GM21737 (cell line): Measurements from ENCODE around the gene GRM3.
"Not testable (repeated sequence)": the region's sequence is repeated elsewhere in the genome, so short reads cannot be mapped to it uniquely, and the experiment has no call there.

Experiments
- ATAC-seq: cut with Tn5 transposase; IDR thresholded peaks from one replicate; pipeline ENCODE4 v1.9.1; 2021; ENCODE audit warnings: mild to moderate bottlenecking, moderate library complexity; ENCODE audit not compliant: unreplicated experiment

The GRM3 gene

DNA sequence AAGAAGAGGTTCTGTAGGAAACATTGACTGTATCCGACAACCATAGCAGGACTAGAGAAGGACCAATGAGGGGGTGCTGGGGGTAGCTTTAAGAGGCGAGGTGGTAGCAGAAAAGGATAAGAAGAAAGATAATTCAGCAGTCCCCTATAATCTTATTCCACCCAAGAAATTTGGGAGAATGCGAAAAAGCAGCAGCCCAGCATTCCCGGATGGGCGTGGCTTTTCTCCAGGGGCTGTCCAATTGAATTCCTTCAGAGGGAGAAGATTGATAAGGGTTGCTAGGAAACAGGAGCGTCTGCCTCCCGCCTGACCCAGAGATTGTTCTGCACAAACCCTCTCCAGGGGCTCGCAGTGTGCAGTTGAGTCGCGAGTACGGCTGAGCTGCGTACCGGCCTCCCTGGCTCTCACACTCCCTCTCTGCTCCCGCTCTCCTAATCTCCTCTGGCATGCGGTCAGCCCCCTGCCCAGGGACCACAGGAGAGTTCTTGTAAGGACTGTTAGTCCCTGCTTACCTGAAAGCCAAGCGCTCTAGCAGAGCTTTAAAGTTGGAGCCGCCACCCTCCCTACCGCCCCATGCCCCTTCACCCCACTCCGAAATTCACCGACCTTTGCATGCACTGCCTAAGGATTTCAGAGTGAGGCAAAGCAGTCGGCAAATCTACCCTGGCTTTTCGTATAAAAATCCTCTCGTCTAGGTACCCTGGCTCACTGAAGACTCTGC is at the start of gene GRM3:
Gene GRM3 (plus strand): TSS at position 349 of the 721 bp plus-strand sequence. CDS start 121,237 bp downstream, outside the sequence.
- ATAC-seq: no peak

DNA sequence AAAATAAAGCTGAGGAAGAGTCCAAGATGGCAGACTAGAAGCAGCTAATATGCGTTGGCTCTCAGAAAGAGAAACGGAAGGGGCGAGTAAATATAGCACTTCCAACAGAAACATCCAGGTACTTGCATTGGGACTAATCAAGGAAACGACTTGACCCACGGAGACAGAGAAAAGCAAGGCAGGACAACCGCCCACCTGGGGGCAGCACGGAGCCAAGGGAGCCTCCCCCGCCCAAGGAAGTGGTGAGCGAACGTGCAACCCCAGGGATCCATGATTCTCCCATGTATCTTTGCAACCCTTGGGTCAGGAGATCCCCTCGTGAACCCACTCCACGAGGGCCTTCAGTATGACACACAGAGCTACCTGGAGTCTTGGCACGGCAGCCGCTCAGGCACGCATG is 45.4 kb upstream of the GRM3 start:
- ATAC-seq: no peak

DNA sequence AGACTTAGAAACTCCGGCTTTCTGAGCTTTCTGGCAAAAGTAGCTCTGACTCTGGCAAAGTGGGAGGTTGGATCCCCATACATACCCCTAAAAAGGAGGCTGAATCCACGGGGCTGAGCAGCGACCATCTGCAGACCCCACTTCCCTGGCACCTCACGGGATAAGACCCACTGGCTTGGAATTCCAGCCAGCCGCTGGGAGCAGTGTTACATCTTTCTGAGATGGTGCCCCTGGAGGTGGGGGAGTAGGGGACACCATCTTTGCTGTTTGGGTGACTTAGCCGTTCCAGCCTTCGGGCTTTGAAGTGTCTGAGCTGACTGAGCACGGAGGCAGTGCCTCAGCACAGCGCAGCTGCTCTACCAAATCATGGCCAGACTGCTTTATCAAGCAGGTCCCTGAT is 45.0 kb upstream of the GRM3 start:
- no peak for ATAC-seq

DNA sequence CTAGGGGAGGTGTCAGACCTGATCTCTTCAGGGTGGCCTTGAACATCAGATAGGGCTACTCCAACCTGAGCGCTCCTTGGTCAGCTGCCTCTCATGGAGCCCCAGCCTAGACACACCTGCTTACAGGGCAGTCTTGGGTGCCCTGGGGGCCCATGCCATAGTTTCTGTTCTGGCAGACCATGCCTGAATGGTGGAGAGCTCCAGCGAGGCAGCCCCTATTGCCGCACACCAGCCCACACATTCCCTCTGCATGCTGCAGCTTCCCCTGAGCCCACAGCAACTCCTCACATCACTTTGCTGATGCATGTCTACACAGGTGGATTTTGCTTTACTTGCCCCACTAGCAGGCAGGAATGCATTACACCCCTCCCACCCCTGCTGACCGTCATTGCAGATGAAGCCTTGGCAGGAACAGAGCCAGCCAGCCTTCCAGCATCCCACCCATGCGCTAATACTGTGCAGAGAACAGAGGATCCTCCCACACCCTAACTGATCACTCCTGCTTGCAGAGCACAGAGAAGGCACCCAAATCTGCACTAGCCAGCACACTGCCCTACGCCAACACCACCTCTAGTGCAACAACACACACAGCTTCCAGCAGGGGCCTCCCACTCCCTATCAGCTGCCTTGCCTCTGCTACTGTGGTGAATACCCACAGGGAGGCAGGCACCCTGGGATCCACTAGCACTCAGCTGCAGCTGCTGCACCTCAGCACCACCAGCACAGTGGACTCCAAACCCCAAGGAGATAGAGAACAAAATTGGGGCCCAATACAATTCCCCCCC is 43.0 kb upstream of the GRM3 start:
- ATAC-seq: no peak

DNA sequence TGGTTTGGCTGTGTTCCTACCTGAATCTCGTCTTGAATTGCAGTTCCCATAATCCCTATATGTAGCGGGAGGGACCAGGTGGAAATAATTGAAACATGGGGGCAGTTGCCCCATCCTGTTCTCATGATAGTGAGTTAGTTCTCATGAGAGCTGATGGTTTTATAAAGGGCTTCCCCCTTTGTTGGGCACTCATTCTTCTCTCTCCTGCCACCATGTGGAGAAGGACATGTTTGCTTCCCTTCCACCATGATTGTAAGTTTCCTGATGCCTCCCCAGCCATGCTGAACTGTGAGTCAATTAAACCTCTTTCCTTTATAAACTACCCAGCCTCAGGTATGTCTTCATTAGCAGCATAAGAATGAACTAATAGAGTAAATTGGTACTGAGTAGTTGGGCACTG is 28.0 kb upstream of the GRM3 start:
- ATAC-seq: not testable (repeated sequence)

DNA sequence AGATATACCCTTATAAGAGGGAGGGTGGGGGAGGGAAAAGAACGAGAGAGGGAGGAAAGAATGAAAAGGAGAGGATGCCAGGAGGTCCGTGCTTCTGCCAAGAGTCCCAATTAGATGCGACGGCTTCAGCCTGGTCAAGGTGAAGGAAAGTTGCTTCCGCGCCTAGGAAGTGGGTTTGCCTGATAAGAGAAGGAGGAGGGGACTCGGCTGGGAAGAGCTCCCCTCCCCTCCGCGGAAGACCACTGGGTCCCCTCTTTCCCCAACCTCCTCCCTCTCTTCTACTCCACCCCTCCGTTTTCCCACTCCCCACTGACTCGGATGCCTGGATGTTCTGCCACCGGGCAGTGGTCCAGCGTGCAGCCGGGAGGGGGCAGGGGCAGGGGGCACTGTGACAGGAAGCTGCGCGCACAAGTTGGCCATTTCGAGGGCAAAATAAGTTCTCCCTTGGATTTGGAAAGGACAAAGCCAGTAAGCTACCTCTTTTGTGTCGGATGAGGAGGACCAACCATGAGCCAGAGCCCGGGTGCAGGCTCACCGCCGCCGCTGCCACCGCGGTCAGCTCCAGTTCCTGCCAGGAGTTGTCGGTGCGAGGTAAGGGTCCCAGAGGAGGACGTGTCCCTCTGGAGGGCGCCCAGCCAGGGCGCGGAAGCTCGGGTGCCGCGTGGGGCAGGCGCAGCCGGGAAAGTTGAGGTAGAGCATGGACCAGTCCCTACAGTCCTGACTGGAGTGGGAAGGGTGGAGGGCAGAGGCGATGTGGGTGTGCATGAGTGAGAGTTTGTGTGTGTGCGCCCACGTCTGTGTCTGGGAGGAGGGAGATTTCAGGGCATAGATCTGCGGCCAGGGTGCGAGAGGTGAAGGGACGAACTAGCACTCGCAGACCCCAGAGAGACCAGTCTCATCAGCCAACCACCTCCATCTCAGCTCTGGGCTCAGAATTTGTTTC is 844 bp downstream of the GRM3 start:
- no peak for ATAC-seq

DNA sequence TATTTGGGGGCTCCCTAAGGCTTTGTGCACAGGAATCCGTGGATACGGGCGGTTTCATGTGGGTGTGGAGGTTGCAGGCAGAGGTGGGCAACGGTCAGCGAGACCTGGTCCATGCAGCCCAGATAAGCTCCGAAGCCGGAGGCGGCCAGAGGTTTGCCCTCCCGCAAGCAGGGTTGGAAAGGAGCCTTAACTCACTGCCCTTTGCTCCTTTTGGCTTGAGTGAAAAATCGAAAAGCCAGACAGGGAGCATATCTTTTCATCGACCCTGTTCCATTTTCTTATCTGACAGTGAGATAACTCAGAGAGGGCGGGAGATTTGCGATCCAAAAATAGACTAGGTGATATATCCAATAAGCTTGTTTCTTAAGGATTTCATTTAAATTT is 1.5 kb downstream of the GRM3 start:
- no peak for ATAC-seq

DNA sequence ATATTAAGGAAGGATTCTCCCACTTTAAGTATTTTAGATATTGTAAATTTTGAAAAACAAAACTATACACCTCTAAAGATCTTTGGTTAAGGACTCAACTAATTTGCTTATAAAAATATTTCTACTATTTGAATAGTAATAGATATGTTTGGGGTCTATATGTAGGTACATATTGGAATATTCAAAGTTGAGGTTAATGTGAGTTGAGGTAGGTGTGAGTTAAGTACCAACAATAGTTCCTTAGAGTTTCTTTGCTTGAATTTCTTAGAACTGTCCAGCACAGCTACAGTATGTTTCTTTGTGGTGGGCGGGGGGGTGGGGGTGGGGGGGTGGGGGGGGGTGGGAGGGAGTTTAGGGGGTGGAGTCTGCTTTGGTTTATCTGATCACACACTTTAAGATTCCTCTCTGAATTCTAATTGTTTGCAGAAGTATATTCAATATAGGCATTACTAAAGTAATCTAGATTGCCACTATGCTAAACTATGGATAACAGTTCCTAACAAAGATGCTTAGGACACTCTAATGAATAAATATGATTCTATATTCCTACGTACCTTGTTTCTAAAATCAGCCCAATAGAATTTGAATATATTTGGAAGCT is 2.1 kb downstream of the GRM3 start:
- ATAC-seq: no peak

DNA sequence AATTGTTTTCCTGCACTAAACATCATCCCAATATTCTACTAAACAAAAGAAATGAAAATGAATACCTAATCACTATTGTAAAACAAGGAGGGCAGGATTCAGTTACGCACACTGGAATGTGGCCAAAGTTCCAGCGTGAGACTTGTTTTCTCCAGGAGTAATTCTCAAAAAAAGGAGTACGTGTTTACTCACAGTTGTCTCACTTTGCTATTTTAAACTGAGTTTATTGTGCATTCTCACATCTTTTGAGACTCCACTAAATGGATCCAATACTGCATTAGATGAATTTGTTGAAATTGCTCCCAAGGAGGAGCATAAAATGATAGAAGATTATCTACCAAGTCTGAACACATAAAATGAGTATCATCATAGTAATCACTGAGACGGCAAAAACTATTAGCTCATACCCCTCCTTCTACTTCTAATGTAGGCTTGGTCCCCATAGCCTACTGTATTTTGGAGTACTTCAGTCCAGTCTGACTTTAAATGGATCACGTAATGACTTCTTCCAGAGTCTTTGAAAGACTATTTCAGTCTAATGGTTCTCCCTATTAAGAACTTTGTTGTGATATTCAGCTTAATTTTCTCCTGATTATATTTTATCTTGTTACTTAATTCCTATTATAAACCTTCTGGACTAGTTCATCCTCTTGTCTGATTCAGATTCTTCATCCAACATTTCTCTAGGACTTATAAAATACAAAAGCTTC is 3.8 kb downstream of the GRM3 start:
- ATAC-seq: no peak

DNA sequence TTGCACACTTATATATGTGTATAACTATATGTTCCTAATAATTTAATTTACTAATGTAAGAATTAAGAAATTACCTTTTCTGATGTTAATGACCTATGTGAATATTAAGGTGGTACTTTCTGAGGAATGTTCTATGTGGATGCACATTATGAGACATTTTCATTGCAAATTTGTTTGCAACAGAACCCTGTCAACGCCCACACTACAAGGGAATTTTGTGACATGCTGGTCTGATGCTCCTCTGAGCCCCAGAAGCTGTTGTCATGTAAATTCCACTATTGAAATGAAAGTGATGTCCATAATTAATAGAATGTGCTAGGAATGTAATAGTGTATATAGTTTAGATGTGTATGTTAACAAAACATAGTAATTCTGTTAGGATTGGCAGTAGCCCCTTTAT is 4.5 kb downstream of the GRM3 start:
- no peak for ATAC-seq

DNA sequence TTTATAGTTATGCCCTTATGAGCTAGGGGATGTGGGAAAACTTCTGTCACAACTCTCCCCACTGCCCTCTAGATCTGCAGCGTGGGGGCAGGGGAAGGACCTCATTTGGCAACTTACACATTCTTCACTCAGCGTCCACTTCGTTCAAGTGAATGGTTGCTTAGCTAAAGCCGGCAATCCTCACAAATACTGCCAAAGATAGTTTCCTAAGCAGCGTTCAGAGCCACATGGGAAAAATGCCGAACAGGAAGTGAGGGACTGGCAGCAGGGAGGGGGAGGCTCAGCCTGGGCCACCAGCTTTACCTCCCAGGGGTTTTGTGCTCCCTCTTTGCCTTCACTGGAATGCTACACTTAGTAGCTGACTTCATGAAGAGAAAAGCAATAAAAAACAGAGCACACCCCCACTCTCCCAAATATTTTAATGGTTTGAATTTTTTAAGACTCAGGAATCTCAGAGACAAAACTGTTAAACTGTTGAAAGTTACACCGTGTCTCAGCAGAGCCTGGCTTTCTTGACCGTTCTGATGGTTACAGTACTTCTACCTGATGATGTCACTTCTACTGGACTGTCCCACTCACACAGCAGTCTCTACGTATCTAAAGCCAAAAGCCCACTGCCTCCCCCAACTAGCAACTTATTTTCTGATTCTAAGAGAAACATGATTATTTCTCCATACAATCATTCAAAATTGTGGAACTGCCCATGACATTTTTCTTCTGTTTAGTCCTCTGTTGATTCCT is 10.4 kb downstream of the GRM3 start:
- ATAC-seq: no peak

DNA sequence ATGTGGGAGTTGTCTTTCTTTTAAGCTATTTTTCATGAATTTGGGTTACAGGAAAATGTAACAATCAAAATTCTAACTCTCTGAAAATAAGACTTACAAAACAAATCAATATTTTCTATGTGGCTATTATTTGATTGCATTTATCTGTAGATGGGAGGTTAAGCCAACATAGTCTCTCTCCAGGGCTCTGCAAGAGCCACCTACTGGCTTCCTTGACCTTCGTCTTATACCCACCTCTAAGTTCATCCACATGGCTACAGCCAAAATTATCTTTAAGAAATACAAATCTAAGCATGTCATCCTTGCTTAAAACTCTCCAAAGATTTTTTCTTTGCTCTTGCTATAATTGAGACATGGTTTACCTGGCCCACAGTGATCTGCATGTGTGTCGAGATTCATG is 14.2 kb downstream of the GRM3 start:
- ATAC-seq: no peak

DNA sequence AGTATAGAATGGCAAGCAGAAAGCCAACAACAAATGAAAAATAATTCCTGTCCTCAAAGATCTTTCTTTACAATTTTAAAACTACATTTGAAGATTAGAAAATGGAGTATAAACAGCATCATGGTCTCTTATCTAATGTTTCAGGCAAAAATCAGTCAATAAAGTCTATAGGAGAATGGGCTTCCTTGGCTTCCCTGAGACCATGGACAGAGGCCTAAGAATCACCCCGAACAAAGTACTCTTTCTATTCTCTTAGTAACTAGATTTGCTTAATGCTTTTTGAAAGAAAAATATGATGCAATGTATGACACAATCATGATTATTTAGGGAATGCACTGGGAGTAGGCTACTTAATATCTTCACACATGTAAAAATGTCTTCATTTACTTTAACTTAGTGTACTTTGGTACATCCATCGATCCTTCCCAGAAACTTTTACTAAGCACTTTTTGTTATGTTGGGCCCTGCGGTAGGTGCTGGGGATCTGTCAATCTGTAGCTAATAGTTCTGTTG is 17.3 kb downstream of the GRM3 start:
- no peak for ATAC-seq

DNA sequence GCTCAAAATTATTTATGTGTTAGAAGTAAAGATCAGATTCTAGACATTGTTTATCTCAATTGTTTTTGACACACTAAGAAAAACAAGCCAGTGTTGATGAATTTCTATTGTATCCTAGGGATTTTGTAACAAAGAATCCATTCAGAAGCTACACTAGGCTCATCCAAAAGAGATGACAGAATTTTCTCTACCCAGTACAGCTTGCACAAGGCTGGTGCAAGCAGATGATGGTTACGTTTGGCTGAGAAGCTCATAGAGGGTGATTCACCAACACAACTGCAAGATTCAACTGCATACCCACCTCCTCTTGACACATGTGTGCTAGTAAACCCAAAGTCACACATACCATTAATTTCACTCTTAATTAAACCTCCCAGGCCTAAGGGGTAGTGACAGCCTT is 20.8 kb downstream of the GRM3 start:
- ATAC-seq: no peak

DNA sequence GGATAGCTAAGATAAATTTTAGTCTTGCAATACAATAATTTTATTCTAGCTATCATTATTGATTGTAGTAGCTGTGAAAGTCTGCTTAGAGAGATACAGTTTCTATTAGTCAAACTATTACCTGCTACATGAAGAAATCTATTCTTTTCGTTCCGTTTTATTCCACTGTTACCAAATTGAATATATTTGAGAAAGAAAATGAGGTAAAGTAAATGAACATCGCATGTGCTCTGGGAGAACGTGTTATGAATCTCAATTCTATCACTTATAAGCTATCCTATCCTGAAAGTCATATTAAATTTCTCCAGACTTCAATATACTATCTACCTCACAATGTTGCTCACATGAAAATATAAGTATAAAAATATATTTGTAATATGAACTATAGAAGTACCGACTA is 21.3 kb downstream of the GRM3 start:
- ATAC-seq: no peak

DNA sequence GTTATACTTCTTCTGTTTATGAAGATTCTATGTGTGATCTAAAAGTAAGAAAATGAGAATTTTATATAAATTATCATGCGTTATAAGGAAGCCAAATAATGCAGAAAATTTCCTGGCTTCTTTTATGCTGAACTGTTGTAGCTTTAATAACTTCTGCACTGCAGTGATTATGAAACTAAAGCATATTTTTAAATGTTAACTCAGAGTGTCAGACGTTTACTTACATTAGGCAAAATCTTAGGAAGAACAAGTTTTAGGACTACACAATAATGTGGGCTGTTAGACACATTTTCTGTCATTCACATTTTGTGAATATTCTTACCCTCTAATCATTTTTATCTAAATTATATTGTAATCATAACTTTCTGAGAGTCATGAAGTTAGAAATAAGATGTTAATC is 22.0 kb downstream of the GRM3 start:
- no peak for ATAC-seq

DNA sequence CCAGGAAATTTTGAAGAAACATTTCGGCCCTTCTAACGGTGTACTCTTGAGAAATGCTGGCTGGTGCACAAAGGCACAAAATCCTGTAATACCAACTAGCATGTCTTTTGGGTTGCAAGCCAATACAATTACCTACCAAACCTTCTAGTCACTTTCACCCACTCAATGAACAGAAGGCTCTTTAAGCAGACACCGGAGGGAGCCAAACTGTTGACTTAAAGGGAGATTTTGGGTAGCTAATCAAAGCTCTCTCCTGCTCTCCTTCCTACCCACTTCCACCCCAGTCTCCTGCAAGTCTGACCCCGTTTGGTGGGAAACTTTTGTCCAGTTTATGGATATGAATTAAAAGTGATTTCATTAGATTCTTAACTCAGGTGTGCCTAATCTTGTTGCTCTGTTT is 24.0 kb downstream of the GRM3 start:
- no peak for ATAC-seq

DNA sequence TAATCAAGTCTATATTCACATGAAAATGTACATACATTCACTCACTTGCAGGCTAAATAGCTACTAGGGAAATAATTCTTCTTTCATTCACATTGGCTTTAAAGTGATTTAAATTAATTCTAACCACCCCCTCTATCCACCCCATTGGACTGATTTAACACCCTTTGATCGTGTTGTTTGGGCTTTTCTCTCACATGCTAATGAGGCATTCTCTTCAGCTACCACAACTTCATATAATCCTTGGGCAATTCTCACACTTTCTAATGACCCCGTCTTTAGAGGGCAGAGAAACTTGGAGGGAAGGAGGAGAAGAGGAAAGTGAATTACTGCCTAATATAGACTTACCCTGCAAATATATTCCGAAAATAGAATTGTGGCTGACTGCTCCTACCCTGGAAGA is 24.6 kb downstream of the GRM3 start:
- ATAC-seq: no peak

DNA sequence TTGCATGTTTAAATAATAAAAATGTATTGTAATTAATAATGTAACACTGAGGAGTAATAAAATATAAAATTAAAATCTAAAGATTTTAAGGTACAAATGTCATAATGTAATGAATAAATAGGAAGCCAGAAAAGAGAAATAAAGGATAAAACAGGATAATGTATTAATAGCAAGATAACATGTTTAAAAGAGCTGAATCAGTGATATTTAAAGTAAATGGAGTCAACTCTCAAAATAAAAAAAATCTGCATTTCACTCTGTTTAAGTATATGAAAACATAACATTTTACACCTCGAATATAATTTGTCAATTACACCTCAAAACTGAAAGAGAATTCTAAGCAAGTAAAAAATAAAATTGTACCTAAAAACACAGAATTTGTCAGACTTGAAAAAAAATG is 44.1 kb downstream of the GRM3 start:
- no peak for ATAC-seq

DNA sequence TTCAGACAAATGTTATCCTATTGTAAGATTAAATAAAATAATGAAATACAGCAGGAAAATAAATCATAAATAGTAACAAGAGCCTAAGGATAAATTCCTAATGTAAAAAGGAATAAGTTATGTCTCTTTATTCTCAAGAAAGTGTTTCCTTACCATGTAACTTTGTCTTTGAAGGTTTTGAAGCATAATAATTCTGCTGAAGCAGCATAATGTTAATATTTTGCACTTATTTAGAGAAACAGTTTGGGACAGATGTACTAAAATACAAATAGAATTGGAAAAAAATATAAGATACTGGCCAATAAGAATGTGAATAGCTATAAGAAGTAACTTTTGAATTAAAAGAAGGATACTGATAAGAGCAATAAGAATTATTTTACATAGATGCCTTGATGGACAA is 45.7 kb downstream of the GRM3 start:
- no peak for ATAC-seq
